GM12872 (cell line): ENCODE results near the gene RALA.

Experiments
- TF ChIP-seq, protein P1 (sequence below): IDR thresholded peaks from 3 replicates; pipeline ENCODE4 v1.5.1; 2011; ENCODE audit warnings: low read depth, mild to moderate bottlenecking, low read length, moderate library complexity; ENCODE audit not compliant: insufficient read depth

The RALA gene

GRCh38 chr7:39647816-39648215, 24.4 kb downstream of the RALA start:
- TF ChIP-seq, protein P1, sequence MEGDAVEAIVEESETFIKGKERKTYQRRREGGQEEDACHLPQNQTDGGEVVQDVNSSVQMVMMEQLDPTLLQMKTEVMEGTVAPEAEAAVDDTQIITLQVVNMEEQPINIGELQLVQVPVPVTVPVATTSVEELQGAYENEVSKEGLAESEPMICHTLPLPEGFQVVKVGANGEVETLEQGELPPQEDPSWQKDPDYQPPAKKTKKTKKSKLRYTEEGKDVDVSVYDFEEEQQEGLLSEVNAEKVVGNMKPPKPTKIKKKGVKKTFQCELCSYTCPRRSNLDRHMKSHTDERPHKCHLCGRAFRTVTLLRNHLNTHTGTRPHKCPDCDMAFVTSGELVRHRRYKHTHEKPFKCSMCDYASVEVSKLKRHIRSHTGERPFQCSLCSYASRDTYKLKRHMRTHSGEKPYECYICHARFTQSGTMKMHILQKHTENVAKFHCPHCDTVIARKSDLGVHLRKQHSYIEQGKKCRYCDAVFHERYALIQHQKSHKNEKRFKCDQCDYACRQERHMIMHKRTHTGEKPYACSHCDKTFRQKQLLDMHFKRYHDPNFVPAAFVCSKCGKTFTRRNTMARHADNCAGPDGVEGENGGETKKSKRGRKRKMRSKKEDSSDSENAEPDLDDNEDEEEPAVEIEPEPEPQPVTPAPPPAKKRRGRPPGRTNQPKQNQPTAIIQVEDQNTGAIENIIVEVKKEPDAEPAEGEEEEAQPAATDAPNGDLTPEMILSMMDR, result no peak

DNA sequence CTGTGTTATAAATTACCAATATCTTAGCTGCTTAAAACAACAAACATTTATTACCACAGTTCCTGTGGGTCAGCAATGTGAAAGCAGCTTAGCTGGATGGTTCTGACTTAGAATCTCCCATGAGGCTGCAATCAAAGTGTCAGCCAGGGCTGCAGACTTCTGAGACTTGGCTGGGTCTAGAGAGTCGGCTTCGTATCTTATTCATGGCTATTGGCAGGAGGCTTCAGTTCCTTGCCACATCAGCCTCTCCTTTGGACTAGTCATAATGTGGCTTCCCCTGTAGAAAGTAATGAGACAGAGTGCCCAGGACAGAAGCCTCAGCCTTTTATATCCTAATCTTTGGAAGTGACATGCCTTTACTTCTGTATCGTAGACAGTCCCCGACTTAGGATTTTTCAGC, 27.3 kb downstream of the RALA start:
- TF ChIP-seq, protein P1, result no peak

DNA sequence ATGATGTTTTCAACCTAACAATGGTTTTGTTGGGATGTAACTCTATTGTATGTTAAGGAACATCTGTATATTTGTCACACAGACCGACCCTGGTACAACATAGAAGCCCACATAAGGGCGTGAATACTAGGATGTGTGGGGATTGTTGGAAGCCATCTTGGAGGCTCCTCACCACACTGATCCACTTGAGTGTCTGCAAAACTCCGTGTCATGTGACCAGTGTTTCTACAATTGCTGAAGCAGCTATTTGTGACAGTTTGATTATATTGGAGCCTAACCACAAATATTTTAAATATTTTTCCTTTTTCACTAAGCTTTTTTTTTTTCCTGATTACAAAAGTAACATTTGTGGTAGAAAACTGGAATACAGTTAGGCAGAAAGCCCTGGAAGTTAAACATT, 27.9 kb downstream of the RALA start:
- TF ChIP-seq, protein P1, result no peak

GRCh38 chr7:39656415-39656814, 33.0 kb downstream of the RALA start:
- TF ChIP-seq, protein P1, result no peak

DNA sequence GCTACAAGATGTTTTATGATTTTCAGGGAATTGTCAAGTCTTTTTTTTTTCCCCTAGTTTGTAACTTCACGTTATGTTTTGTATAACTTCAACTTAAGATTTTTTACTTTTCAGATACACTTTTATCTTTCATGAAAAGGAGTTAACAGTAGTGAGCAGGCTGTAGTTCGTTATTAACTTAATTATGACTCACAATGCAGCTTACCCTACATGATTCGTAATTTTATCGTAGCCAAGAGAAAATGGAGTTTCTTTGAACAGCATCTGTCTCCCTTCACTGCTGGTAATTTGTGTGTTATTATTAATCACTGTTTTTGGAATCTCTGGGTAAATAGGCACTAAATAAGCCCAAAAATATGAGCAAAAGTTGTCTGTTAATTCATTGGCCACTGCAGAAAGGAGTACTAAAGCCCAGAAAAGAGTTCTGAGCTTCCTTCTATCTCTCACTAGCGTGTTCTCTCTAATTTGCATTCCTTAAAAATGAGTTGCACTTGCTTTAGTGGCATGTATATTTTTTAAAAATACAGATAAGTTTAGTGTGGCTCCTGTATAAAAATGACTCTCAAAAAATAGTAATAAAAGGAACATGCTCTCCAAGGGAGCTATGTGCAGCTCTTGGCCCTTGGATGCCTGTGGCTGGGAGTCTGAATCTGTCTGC, 36.1 kb downstream of the RALA start:
- TF ChIP-seq, protein P1, result no peak

DNA sequence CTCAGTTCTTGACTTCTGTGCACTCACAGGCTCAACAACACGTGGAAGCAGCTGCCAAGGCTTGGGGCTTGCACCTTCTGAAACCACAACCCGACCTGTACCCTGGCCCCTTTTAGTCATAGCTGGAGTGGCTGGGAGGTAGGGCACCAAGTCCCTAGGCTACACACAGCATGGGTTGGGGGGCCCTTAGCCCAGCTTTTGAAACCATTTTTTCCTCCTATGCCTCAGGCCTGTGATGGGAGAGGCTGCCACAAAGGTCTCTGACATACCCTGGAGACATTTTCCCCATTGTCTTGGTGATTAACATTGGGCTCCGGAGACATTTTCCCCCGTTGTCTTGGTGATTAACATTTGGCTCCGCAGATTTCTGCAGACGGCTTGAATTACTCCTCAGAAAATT, 38.6 kb downstream of the RALA start:
- TF ChIP-seq, protein P1, result no peak

GRCh38 chr7:39663263-39663662, 39.9 kb downstream of the RALA start:
- TF ChIP-seq, protein P1, result no peak
